CD4-positive, alpha-beta T cell treated with Interleukin-21 for 1 hour (primary cell): ENCODE data around the gene ZC3H12A.

Source experiments
- DNase-seq: peaks from one replicate; pipeline ENCODE4 v3.0.0-alpha.2; 2020

Gene ZC3H12A

DNA sequence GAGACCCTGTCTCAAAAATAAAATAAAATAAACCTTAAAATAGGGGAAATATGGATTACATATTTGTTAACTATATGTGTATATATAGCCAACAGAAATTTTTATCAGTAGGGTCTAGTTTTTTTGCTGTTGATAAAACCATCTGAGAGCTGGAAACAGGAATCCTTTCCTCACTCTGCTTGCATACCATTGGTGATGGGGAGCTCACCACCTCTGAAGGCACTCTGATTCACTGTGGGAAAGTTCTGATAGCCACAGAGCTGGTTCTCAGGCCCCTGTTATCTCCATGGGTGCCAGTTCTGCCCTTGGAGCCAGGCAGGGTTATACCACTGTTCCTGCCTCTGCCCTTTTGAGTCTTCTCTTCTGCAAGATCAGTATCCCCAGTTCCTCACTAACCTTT is 17.8 kb upstream of the ZC3H12A start:
- DNase-seq = no peak

DNA sequence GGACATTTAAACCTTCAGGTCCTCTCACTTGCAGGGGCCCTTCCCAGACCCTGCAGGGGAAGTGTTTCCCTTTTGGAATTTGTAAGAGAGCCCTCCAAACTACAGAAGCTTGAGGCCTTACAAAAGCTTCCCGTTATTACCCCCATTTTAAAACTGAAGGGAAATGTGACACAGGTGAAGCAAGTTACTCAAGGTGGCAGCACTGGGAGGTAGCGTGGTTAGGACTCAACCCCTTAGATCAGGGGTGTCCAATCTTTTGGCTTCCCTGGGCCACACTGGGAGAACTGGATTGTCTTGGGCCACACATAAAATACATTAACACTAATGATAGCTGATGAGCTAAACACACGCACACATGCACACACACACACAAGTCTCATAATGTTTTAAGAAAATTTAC is 15.8 kb upstream of the ZC3H12A start:
- DNase-seq = peak; percentile 16

DNA sequence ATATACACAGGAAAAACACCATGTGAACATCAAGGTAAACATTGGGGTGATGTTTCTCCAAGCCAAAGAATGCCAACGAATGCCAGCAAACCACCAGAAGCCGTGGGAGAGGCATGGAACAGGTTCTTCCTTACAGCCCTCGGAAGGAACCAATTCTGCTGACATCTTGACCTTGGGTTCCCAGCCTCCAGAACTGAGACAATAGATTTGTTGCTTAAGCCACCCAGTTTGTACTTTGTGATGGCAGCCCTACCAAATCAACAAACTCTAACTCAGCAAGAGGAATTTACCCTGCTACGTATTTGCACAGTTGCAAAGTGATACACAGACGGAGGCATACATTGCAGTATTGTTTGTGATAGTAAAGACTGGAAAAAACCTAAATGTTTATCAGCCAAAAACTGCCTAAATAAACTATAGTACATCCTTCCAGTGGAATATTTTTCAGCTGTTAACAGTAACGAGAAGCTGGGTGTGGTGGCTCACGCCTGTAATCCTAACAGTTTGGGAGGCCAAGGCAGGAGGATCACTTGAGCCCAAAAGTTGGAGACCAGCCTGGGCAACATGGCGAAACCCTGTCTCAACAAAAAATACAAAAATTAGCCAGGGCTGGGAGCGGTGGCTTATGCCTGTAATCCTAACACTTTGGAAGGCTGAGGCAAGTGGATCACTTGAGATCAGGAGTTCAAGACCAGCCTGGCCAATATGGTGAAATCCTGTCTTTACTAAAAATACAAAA is 12.5 kb upstream of the ZC3H12A start:
- no peak for DNase-seq

DNA sequence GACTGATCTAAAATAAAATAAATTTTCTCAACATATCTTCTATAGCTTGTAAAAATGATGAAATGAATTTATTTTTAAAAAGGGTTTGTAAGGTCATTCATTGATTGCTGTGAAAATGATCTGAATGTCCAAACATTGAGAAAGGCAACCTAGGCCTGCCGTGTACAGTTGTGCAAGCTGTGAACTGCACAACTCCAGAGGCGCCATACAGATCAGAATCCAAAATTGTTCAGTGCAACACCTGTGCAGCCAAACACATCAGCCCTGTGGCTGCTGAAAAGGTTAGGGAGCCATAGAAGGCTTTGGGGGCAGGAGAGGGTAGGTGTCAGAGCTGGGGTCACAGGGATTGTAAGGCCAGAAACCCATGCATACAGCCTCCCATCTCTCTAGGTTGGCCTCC is 9.9 kb upstream of the ZC3H12A start:
- no peak for DNase-seq

DNA sequence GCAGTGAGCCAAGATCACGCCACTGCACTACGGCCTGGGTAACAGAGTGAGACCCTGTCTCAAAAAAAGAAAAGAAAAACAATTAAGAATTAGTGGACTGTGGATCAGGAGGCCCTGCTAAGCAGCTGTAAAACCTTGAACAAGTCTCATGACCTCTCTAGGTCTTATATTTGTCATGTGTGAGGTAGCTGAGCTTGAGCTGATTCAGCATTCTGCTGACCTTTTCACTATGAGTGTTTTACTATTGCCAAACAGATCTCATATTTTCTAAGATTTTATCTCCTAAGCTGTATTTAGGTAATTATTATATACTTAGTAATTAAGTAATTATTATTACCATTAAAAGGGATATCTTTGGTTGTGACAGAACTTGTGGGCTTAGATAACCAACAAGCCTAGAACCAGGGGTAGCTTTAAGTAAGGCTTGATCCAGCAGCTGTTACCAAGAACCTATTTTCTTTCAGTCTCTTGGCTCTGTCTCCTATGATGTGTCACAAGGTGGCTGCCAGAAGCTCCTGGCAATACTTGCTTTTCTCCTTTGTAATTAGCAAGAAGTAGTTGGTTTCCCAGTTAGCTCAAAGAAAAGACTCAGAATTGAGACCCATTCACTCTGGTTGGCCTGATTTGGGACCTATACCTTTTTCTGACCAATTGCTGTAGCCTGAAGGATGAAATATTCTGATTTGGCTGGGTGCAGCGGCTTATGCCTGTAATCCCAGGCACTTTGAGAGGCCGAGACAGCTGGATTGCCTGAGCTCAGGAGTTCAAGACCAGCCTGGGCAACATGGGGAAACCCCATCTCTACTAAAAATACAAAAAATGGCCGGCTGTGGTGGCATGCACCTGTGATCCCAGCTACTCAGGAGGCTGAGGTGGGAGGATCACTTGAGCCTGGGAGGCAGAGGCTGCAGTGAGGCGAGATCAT is 8.5 kb upstream of the ZC3H12A start:
- no peak for DNase-seq

DNA sequence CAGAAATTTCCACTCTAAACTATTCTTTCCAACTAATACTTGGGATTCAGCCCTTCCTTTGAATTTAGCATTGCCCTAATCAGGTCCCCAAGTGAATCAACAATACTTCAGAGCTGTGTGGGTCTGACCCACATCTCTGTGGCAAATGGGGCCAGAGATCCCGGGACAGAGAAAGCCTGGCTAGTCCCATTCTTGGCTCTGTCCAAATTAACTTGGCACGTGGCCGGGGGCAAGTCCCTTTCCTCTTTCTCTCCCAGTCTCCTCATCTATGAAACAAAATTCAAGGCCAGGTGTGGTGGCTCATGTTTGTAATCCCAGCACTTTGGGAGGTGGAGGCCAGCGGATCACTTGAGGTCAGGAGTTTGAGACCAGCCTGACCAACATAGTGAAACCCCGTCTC is 6.3 kb upstream of the ZC3H12A start:
- DNase-seq = no peak

DNA sequence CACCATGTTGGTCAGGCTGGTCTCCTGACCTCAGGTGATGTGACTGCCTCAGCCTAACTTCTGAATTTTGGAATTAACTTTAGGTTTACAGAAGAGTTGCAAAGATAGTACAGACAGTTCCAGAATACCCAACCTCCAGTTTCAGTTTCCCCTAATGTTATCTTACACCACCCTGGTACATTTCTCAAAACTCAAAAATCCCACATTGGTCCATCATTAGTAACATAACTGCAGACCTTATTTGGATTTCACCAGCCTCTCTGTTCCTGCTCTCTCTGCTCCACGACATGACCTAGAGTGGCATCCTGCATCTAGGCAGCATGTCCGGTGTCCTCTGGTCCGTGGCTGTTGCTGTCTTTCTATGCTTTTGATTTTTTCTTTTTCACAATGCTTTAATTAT is 5.0 kb upstream of the ZC3H12A start:
- DNase-seq = no peak

DNA sequence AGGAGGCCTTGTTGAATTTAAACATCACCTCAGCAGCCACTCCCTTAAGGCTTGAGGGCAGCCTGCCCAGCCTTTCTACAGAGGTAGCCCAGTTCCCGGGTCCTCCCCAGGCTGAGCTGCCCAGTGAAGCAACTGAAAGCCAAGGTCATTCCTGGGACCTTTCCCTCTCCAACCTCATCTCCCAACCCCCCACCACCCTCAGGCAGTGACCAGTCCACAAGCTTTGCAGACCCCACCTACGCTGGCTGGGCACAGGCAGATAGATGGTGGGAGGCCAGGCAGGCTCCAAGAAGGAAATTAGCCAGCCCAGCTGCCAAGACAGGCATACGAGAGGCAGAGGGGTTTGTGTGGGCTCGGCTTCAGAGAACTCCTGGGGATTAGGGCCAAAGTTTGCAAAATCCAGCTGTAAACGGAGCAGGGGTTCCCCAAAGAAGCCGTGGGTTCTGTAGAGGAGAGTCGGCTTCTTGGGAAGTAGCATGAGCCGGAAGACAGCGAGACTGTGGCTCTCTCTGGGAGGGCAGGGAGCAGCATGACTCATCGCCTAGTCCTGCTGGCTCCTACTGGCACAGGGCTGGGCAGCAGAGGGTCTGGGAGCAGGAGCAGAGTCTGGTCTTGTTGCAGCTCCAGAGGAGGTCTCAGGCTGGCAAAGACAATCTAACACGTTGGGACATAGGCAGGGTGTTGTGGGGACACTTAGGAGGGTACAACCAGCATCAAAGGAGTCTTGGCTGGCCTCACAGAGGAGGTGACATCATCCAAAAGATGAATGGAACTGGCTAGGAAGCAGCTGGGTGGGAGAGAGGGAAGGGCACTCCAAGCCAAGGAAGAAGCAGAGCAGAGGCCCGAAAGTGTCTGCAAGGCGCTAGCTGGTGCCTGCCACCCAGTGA is 2.8 kb upstream of the ZC3H12A start:
- no peak for DNase-seq

DNA sequence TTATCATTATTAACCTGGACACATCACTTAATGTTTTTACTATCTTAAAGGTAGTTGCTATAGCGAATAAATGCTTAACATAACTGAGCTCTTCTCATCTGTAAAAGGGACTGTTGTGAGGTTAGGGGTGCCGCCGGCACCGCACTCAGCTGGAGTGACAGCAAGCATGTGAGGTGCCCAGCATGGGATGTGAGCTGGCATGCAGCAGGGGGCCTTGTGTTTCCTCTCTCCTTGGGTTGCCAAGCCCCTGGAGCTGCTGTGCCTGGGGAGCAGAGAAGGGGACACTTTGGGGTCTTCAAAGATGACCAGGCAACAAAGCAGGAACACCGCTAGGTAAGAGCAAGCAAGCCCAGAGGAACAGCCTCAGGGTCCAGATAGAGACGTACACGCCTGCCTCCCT is 2.1 kb upstream of the ZC3H12A start:
- DNase-seq = no peak

DNA sequence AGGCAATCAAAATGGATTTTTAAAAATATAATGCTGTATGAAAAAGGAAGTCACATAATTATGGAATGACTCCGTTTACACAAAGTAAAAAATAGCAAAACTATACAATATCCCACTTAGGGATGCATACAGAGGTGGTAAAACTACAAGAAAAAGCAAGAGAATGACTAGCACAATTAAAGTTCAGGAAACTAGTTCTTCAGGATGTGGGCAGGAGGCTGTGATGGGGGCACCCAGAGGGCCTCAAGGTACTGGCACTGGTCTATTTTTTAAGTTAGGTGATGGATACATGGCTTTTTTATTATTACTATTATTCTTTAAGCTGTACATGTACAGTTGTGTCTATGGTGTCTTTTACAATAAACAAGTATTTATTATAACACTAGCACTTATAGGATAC is 1.4 kb upstream of the ZC3H12A start:
- DNase-seq = peak; percentile 42

DNA sequence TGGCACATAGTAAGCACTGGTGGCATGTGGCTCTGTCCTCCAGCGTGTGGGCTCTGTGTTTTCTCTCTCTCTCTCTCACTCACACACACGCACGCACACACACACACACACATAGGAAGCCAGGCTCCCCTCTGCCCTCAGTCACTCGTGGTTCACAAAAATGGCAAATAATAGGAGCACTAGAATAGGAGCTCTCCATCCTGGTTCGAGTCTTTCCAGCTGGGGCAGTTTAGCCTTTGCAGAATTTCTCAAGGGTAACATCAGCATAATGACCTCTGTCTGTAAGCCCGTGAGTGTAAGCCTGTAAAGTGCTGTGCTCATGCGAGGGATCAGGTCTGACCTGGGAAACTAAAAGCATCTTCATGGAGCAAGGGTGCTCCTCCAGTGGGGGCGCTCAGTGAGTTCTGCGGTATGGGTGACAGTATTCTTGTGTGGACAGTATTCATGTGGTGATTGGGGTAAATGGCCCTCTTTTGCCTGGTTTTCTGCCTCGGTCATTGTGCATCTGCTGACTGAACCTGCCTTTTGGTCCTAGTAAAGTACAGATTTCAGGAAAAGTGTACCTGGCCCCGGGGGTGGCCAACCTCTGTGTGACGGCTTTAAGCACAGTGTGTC is 842 bp upstream of the ZC3H12A start:
- peak; percentile 70 for DNase-seq

DNA sequence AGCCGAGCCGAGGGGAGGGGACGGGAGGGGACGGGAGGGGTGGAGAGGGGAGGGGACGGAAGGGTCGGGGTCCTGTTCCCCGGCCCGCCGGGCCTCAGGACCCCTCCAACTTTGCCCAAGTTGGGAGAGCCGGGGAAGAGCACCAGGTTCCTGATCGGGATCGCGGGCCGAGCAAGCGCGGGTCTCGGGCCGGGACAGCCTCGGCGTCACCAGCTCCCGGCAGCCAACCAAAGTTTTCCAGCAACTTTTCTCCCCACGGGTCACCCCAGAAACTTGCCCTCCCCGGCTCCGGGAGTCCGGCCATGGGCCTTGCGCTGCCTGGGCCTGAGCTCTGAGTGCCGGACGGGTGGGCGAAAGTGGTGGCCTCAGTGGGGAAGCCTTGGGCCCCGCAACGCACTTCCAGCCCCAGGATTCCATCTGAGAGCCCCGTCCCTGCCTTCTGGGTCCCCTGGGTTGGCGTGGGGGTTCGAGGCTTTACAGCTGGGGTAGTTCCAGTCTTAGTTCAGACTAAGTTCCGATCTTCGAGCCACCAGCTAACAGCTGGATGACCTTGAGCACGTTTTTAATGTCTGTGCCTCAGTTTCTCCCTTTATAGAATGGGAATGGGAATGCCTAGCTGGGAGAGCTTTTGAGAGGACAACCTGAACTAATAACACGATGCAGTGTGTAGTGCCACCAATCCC is 458 bp downstream of the ZC3H12A start:
- DNase-seq = peak; percentile 20

DNA sequence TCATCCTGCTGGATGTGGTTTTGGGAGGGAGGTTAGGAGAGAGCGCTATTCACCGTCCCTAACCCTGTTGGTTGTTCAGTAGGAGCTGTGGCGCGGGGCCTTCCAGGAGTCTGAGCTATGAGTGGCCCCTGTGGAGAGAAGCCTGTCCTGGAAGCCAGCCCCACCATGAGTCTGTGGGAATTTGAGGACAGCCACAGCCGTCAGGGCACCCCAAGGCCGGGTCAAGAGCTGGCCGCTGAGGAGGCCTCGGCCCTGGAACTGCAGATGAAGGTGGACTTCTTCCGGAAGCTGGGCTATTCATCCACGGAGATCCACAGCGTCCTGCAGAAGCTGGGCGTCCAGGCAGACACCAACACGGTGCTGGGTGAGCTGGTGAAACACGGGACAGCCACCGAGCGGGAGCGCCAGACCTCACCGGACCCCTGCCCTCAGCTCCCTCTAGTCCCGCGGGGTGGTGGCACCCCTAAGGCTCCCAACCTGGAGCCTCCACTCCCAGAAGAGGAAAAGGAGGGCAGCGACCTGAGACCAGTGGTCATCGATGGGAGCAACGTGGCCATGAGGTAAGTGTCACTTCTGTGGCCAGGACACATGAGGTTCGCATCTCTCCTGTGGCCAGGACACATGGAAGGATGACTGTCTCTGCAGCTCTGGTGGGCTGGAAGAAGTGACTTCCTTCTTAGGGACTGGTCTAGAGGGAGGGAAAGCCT is 1.2 kb downstream of the ZC3H12A start:
- peak; percentile 16 for DNase-seq

DNA sequence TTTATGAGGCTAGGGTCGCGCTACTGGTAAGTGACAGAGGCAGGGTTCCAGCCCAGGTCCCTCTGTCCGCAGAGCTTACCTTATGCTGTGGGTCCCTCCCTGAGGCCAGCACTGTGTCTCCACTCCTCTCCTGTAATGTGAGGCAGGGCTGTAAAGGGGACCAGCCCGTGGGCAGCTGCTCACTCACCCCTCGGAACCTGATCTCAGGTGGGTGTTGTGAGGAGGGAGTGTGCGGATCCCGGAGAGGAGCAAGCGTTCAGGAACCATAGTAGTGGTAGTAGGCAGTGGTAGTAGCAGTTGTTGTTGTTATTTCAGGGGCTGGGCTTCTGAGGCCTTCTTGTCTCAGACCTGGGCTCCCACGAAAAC is 1.7 kb downstream of the ZC3H12A start:
- DNase-seq = peak; percentile 16

DNA sequence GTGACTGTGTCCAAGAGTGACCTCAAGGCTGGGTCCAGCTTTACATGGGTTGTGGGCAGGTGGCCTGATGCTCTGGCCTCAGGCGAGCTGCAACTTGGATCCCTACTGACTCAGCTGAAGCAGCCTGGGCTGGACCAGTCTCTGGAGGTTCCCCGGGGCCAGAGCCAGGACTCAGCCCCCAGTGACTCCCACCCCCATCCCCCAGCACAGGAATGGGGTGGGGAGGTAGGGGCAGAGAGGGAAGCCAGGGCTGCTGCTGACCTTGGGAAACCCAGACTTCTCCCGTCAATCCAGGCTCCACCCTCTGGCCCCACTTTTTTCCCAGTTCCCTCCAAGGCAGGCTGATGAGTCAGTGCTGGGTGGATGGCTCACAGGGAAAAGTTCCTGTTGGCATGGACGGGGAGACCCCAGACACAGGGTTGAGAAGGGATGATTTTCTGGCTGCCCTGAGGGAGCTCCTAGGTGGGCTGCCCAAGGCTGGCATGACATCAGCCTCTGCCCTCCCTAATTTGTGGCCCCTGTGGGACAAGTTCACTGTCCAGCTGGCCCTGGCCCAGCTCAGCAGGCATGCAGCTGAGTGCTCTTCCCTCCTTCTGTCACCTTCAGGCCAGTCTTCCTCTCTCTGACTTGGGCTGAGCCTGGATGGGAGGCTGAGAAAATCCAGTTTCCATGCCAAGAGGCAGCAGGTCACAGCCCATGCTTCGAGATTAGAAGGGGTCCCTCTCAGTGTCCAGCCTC is 2.2 kb downstream of the ZC3H12A start:
- DNase-seq = peak; percentile 5

DNA sequence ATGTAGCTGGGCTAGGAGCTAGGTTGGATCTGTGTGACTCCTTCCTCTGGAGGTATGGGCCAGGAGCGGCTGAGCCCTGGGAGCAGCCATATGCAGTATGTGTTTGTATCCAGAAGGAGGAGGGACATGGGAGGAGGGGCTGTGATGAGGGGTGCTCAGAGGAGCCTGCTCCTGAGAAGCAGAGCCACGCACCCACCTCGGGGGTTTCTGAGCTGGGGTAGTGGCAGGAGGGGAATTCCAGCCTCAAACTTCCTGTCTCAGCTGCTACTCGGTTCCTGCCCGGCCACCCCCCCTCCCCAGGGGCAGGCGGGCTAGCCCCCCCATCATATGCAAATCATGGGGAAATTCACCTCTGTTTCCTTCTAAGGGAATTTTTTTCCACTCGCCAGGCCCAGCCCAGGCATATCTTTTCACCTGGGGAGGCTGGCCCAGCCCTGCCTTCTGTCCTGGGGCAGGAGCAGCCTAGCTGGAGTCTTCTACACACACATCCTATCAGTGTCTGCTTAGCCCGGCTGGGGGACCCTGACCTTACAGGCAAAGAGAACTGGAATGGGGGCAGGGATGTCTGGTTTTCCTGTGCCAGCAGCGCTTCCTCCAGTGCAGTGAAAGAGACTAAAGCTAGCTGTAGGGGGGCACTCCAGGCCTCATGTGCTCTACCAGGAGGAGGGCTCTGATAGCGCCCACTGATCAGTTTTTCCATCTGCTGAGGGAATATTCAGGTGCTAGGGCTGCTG is 3.0 kb downstream of the ZC3H12A start:
- peak; percentile 92 for DNase-seq

DNA sequence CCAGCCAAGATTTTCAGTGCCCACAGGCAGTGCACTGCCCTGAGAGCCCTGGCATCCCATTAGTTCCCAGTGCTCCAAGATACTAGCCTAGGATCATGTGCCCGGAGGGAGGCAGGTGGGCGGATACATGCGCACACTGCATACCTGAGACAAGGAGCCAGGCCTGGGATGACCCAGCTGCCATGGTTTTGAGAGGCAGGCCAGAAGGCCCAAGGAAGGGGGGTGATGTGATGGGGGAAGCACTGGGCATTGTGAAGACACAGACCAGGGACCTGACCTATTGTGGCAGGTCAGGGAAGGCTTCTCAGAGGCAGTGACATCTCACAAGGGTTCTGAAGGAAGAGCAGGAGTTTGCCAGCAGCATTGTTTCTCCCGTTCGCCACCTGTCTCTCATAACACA is 3.6 kb downstream of the ZC3H12A start:
- no peak for DNase-seq

DNA sequence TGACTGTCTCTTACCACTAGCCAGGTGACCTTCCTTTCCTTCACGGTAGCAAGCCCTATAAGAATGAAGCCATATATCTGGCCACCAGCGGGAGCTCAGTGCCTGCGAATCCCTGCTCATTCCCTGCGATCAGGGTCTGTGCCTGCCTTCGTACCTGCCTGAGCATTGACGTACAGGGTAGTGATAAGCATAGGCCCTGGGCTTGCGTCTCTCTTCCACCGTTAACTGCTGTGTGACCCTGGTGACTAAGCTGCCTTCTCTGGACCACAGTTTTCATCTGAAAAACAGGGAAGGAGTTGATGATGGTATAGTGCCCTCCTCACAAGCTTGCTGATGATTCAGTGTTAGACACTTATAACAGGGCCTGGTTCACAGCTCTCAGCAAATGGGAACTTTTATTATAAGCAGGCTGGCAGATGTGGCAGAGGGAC is 4.1 kb downstream of the ZC3H12A start:
- peak; percentile 56 for DNase-seq

DNA sequence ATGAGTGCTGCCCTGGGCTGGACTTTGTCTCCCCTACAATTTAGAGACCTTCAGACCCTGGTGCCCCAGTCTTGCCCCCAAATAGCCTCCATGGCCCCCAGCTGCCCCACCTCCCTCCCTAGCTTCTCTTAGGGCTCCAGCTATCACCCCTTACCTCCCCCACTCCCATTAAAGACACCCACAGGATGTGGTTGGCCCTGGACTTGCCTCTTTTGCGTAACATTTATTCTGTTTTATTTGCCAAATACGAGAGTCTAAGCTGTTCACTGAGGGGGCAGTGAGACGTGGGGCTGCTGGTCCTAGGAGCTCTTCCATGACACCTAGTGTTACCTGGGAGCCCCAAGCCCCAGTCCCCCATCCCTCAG is 4.5 kb downstream of the ZC3H12A start:
- DNase-seq = peak; percentile 76
